PC-3 (cell line): ENCODE measurements around the gene CARS1.

Experiments used
- EZH2 ChIP-seq: fragments of 300-600 bp; sonication (generic); IDR thresholded peaks from one replicate; pipeline ENCODE4 v1.6.1; 2017; ENCODE audit warnings: antibody characterized with exemption, mild to moderate bottlenecking, low read length; ENCODE audit not compliant: unreplicated experiment
- TF ChIP-seq, protein P1 (sequence below): fragments of 300-600 bp; sonication (generic); conservative IDR thresholded peaks from 2 replicates; pipeline ENCODE4 v1.5.1; 2017; ENCODE audit warnings: antibody characterized with exemption, low read depth, mild to moderate bottlenecking, low read length

GRCh38 chr11:3047637-3048036 is 9.6 kb downstream of the CARS1 start:
- TF ChIP-seq, protein P1, sequence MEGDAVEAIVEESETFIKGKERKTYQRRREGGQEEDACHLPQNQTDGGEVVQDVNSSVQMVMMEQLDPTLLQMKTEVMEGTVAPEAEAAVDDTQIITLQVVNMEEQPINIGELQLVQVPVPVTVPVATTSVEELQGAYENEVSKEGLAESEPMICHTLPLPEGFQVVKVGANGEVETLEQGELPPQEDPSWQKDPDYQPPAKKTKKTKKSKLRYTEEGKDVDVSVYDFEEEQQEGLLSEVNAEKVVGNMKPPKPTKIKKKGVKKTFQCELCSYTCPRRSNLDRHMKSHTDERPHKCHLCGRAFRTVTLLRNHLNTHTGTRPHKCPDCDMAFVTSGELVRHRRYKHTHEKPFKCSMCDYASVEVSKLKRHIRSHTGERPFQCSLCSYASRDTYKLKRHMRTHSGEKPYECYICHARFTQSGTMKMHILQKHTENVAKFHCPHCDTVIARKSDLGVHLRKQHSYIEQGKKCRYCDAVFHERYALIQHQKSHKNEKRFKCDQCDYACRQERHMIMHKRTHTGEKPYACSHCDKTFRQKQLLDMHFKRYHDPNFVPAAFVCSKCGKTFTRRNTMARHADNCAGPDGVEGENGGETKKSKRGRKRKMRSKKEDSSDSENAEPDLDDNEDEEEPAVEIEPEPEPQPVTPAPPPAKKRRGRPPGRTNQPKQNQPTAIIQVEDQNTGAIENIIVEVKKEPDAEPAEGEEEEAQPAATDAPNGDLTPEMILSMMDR: no peak
- no peak for TF ChIP-seq EZH2
